Thyroid gland (tissue), 4 donors: ENCODE results near the gene HPN. TPM values are rescaled to one million over a fixed set of nuclear protein-coding genes. Genes with fewer than 3 reads are reported as not detected.
"Not testable (repeated sequence)": the region's sequence is repeated elsewhere in the genome, so short reads cannot be mapped to it uniquely, and the experiment has no call there.

Source experiments
- DNase-seq, 2 donors: peaks; one replicate each; pipeline ENCODE4 v3.0.0-alpha.2; 2019
- H3K27ac ChIP-seq, 3 donors: fragments of 200-600 bp; sonication (generic); 1 replicate in 2 of 3; 2 replicates in 1 of 3; pipeline ENCODE4 v1.5.1; 2016 to 2019; ENCODE audit warnings: mild to moderate bottlenecking in 1 of 3, moderate library complexity in 1 of 3
- H3K27me3 ChIP-seq: fragments of 200-600 bp; sonication (generic); one replicate; pipeline ENCODE4 v1.5.1; 2019
- H3K36me3 ChIP-seq, 2 donors: fragments of 200-600 bp; sonication (generic); one replicate each; pipeline ENCODE4 v1.5.1; 2016 to 2019
- H3K4me1 ChIP-seq, 2 donors: fragments of 200-600 bp; sonication (generic); one replicate each; pipeline ENCODE4 v1.5.1; 2017 to 2019
- H3K4me3 ChIP-seq, 3 donors: fragments of 200-600 bp; sonication (generic); replicated peaks in 1 of 3; 1 replicate in 2 of 3; 2 replicates in 1 of 3; pipeline ENCODE4 v1.5.1; 2016; ENCODE audit warnings: mild to moderate bottlenecking in 1 of 3
- H3K9me3 ChIP-seq: fragments of 200-600 bp; sonication (generic); one replicate; pipeline ENCODE4 v1.5.1; 2017
- CTCF ChIP-seq, 6 experiments: fragments of 200-600 bp in 3 of 6; fragments of 450-650 bp in 3 of 6; sonication (generic) in 3 of 6; IDR thresholded peaks; one replicate each; pipeline ENCODE4 v1.5.1; 2016 to 2019; ENCODE audit warnings: antibody characterized with exemption in 6 of 6, mild to moderate bottlenecking in 2 of 6, inconsistent platforms in 1 of 6, moderate library complexity in 1 of 6
- POLR2A ChIP-seq, 2 donors: fragments of 450-650 bp; IDR thresholded peaks; one replicate each; pipeline ENCODE4 v1.6.1; 2017; ENCODE audit warnings: antibody characterized with exemption in 2 of 2, mild to moderate bottlenecking in 2 of 2, moderate library complexity in 1 of 2
- WGBS, 2 donors: methylation state at CpG; one replicate each; pipeline ENCODE4 v1.1.5; 2017; 5-methylcytosine and 5-hydroxymethylcytosine counted together
- intact Hi-C: fragments of 100-400 bp; cut with DNase I; formaldehyde crosslinking; loops from one replicate; pipeline ENCODE4 v1.15.1; 2023
- total RNA-seq, 4 donors: library from RNA; depleted of rRNA; stranded (reverse); fragments of >200 nt; gene quantifications; one replicate each; pipeline ENCODE4 v1.2.3, GENCODE V29; 2016

Gene HPN
- total RNA-seq, 4 donors from 2014 or later, result 16.3 to 19.3 (median 17.9) TPM

- intact Hi-C loops, result no loop called here
- peaks cover 8 to 55% of the 10 kb centered on the region in 2 donors for H3K4me1 ChIP-seq
- 77 to 81% methylated on average over 14 to 15 of the region's 15 CpGs for whole genome bisulfite sequencing, 2 donors
These were observed 35.1 kb upstream of the HPN start for GRCh38 chr19:35006342-35006998.

GRCh38 chr19:35006999-35007365 lies 34.5 kb upstream of the HPN start:
- no peak for TF ChIP-seq POLR2A (IDR thresholded peaks at IDR 0.05)
- no peak for TF ChIP-seq CTCF (IDR thresholded peaks at IDR 0.05)
- Histone ChIP-seq H3K27me3 (no peaks in the 10 kb centered on the region), H3K9me3 (no peaks in the 10 kb centered on the region), H3K36me3 (peaks cover 20 to 23% of the 10 kb centered on the region in 2 donors), H3K27ac (peak overlapping the region in 2 of 3 donors; percentile 11 to 68), H3K4me3 (no peak overlapping the region), H3K4me1 (peaks cover 8 to 52% of the 10 kb centered on the region in 2 donors)
- WGBS, 2 donors, result 94 to 95% methylated on average over 5 of the region's 5 CpGs
- intact Hi-C loops, result no loop called here
- DNase-seq, result no peak

More at GRCh38 chr19:35006342-35006998, 35.1 kb upstream of the HPN start:
- no peak for DNase-seq
- H3K9me3 ChIP-seq, result no peaks in the 10 kb centered on the region
- peaks cover 15 to 18% of the 10 kb centered on the region in 2 donors for H3K36me3 ChIP-seq
- H3K27me3 ChIP-seq, result no peaks in the 10 kb centered on the region
- TF ChIP-seq POLR2A (IDR thresholded peaks at IDR 0.05), result no peak
- no peak for TF ChIP-seq CTCF (IDR thresholded peaks at IDR 0.05)
- H3K4me3 ChIP-seq, result no peak overlapping the region
- peak overlapping the region in 2 of 3 donors; percentile 11 to 68 for H3K27ac ChIP-seq

- WGBS, 2 donors, result 95 to 98% methylated on average over 8 of the region's 8 CpGs
- intact Hi-C loops, result not testable (repeated sequence)
These were observed 34.1 kb upstream of the HPN start for GRCh38 chr19:35007427-35007826.

GRCh38 chr19:35008891-35009341 lies 32.6 kb upstream of the HPN start:
- peak overlapping the region in 2 of 3 donors; percentile 29 to 49 for H3K27ac ChIP-seq
- H3K36me3 ChIP-seq, result peaks cover 22 to 28% of the 10 kb centered on the region in 2 donors
- H3K9me3 ChIP-seq, result no peaks in the 10 kb centered on the region
- TF ChIP-seq CTCF (IDR thresholded peaks at IDR 0.05) (no peak), POLR2A (IDR thresholded peaks at IDR 0.05) (no peak)
- peaks cover 4 to 47% of the 10 kb centered on the region in 2 donors for H3K4me1 ChIP-seq
- no peaks in the 10 kb centered on the region for H3K27me3 ChIP-seq
- H3K4me3 ChIP-seq, result no peak overlapping the region
- WGBS, 2 donors, result 74 to 77% methylated on average over 11 to 12 of the region's 12 CpGs
- DNase-seq, result peak in 1 of 2 donors; percentile 13
- intact Hi-C loops, result no loop called here

More at GRCh38 chr19:35007427-35007826, 34.1 kb upstream of the HPN start:
- Histone ChIP-seq H3K4me1 (peaks cover 8 to 49% of the 10 kb centered on the region in 2 donors), H3K27ac (peak overlapping the region in 1 of 3 donors; percentile 49), H3K36me3 (peaks cover 22 to 28% of the 10 kb centered on the region in 2 donors)
- H3K9me3 ChIP-seq, H3K27me3 ChIP-seq, DNase-seq, H3K4me3 ChIP-seq: not testable (repeated sequence)

GRCh38 chr19:35009424-35010415 lies 31.8 kb upstream of the HPN start:
- no peaks in the 10 kb centered on the region for H3K9me3 ChIP-seq
- H3K36me3 ChIP-seq, result peaks cover 25 to 28% of the 10 kb centered on the region in 2 donors
- no peak for TF ChIP-seq CTCF (IDR thresholded peaks at IDR 0.05)
- no peak for TF ChIP-seq POLR2A (IDR thresholded peaks at IDR 0.05)
- no peak overlapping the region for H3K4me3 ChIP-seq
- 94% methylated on average over 31 to 35 of the region's 36 CpGs for WGBS, 2 donors
- intact Hi-C loops, result loop anchor here (5.0 kb wide), 1 partner anchor 37 kb away; no protein-coding TSS in a partner anchor
- no peak for DNase-seq
- no peaks in the 10 kb centered on the region for H3K27me3 ChIP-seq
- H3K4me1 ChIP-seq, result peaks cover 4 to 42% of the 10 kb centered on the region in 2 donors
- H3K27ac ChIP-seq, result no peak overlapping the region
